Nephron (organoid): ENCODE results near the gene ODAD3.

ENCODE experiments used
- H3K27ac Mint-ChIP-seq, 3 experiments: 2 replicates each; pipeline ENCODE4 v1.8.0; 2020; ENCODE audit warnings: mixed read lengths in 3 of 3, mild to moderate bottlenecking in 2 of 3, moderate library complexity in 1 of 3
- H3K27me3 Mint-ChIP-seq: 2 replicates; pipeline ENCODE4 v1.8.0; 2021; ENCODE audit warnings: low read depth, mild to moderate bottlenecking, moderate library complexity, mixed read lengths
- H3K36me3 Mint-ChIP-seq: 2 replicates; pipeline ENCODE4 v1.8.0; 2020; ENCODE audit warnings: low read depth, mixed read lengths
- H3K4me1 Mint-ChIP-seq: 2 replicates; pipeline ENCODE4 v1.8.0; 2020; ENCODE audit warnings: mixed read lengths
- H3K4me3 Mint-ChIP-seq, 3 experiments: 2 replicates each; pipeline ENCODE4 v1.8.0; 2020; ENCODE audit warnings: mild to moderate bottlenecking in 3 of 3, mixed read lengths in 3 of 3, moderate library complexity in 2 of 3
- H3K9me3 Mint-ChIP-seq: 2 replicates; pipeline ENCODE4 v1.8.0; 2020; ENCODE audit warnings: mixed read lengths
- CTCF ChIP-seq, 3 experiments: fragments of 200-600 bp; sonication (generic); IDR thresholded peaks; one replicate each; pipeline ENCODE4 v1.5.0; 2021; ENCODE audit warnings: antibody characterized with exemption in 3 of 3; ENCODE audit not compliant: unreplicated experiment in 3 of 3

ODAD3 gene

GRCh38 chr19:11426656-11427055 is 8.3 kb downstream of the ODAD3 start:
- Mint-ChIP-seq H3K4me3 (no peak overlapping the region), H3K4me1 (no peaks in the 10 kb centered on the region), H3K27me3 (peaks cover 26% of the 10 kb centered on the region), H3K27ac (no peak overlapping the region), H3K36me3 (no peaks in the 10 kb centered on the region), H3K9me3 (no peaks in the 10 kb centered on the region)
- TF ChIP-seq CTCF (IDR thresholded peaks at IDR 0.05; ENCODE audit: unreplicated experiment in 3 of 3) = no peak

- no peak overlapping the region for H3K27ac Mint-ChIP-seq
- H3K4me3 Mint-ChIP-seq = no peak overlapping the region
- no peaks in the 10 kb centered on the region for H3K9me3 Mint-ChIP-seq
- TF ChIP-seq CTCF (IDR thresholded peaks at IDR 0.05; ENCODE audit: unreplicated experiment in 3 of 3) = no peak
- no peaks in the 10 kb centered on the region for H3K36me3 Mint-ChIP-seq
- H3K4me1 Mint-ChIP-seq = no peaks in the 10 kb centered on the region
- peaks cover 33% of the 10 kb centered on the region for H3K27me3 Mint-ChIP-seq
Measured at GRCh38 chr19:11425719-11426457, 9.0 kb downstream of the ODAD3 start.

- no peak for TF ChIP-seq CTCF (IDR thresholded peaks at IDR 0.05; ENCODE audit: unreplicated experiment in 3 of 3)
- Mint-ChIP-seq H3K36me3 (no peaks in the 10 kb centered on the region), H3K4me1 (peaks cover 6% of the 10 kb centered on the region), H3K27me3 (peaks cover 54% of the 10 kb centered on the region), H3K4me3 (peak overlapping the region in 1 of 3 experiments; percentile 7), H3K27ac (no peak overlapping the region), H3K9me3 (no peaks in the 10 kb centered on the region)
Measured at GRCh38 chr19:11423791-11424181, 11.1 kb downstream of the ODAD3 start.

- Mint-ChIP-seq H3K27me3 (peaks cover 59% of the 10 kb centered on the region), H3K4me3 (no peak overlapping the region), H3K9me3 (no peaks in the 10 kb centered on the region), H3K4me1 (peaks cover 6% of the 10 kb centered on the region), H3K27ac (no peak overlapping the region), H3K36me3 (no peaks in the 10 kb centered on the region)
- TF ChIP-seq CTCF (IDR thresholded peaks at IDR 0.05; ENCODE audit: unreplicated experiment in 3 of 3) = no peak
Measured at GRCh38 chr19:11423164-11423790, 11.6 kb downstream of the ODAD3 start.

GRCh38 chr19:11422163-11423065 is 12.5 kb downstream of the ODAD3 start:
- Mint-ChIP-seq H3K36me3 (no peaks in the 10 kb centered on the region), H3K4me1 (peaks cover 6% of the 10 kb centered on the region), H3K27me3 (peaks cover 68% of the 10 kb centered on the region), H3K27ac (no peak overlapping the region), H3K4me3 (peak overlapping the region; percentile 38 to 79 (median 75)), H3K9me3 (no peaks in the 10 kb centered on the region)
- TF ChIP-seq CTCF (IDR thresholded peaks at IDR 0.05; ENCODE audit: unreplicated experiment in 3 of 3) = no peak
